Sigmoid colon (tissue), 3 donors: Measurements from ENCODE around the gene TAS2R8.

Source experiments
- POLR2A ChIP-seq, 2 donors: fragments of 450-650 bp; IDR thresholded peaks; one replicate each; pipeline ENCODE4 v1.6.1; 2016; ENCODE audit warnings: antibody characterized with exemption in 2 of 2, mild to moderate bottlenecking in 2 of 2, moderate library complexity in 2 of 2
- TF ChIP-seq, protein P1 (sequence below), 4 experiments: fragments of 450-650 bp in 3 of 4; fragments of 200-600 bp in 1 of 4; IDR thresholded peaks; one replicate each; pipeline ENCODE4 v1.5.1; 2016 to 2019; ENCODE audit warnings: antibody characterized with exemption in 4 of 4, mild to moderate bottlenecking in 3 of 4, moderate library complexity in 2 of 4

GRCh38 chr12:10759657-10760056 lies 47.4 kb downstream of the TAS2R8 start:
- TF ChIP-seq, protein P1, sequence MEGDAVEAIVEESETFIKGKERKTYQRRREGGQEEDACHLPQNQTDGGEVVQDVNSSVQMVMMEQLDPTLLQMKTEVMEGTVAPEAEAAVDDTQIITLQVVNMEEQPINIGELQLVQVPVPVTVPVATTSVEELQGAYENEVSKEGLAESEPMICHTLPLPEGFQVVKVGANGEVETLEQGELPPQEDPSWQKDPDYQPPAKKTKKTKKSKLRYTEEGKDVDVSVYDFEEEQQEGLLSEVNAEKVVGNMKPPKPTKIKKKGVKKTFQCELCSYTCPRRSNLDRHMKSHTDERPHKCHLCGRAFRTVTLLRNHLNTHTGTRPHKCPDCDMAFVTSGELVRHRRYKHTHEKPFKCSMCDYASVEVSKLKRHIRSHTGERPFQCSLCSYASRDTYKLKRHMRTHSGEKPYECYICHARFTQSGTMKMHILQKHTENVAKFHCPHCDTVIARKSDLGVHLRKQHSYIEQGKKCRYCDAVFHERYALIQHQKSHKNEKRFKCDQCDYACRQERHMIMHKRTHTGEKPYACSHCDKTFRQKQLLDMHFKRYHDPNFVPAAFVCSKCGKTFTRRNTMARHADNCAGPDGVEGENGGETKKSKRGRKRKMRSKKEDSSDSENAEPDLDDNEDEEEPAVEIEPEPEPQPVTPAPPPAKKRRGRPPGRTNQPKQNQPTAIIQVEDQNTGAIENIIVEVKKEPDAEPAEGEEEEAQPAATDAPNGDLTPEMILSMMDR (IDR thresholded peaks at IDR 0.05) = no peak
- no peak for TF ChIP-seq POLR2A (IDR thresholded peaks at IDR 0.05)
